Measurements from ENCODE around the gene UQCRHL. TPM values are rescaled to one million over a fixed set of nuclear protein-coding genes. Genes with fewer than 3 reads are reported as not detected.

The UQCRHL gene
- total RNA-seq, 1 experiment from 2014 or later, result 2.6 TPM

- Histone ChIP-seq H3K36me3 (ENCODE audit: control insufficient read depth, insufficient read depth, low read length) (no peaks in the 10 kb centered on the region), H3K4me3 (ENCODE audit: low read depth in 2 of 2, low read length in 2 of 2) (peak overlapping the region; percentile 65 to 91), H3K27me3 (ENCODE audit: control insufficient read depth, insufficient read depth, low read length) (no peaks in the 10 kb centered on the region), H3K9me3 (ENCODE audit: control insufficient read depth, insufficient read depth, low read depth, low read length) (no peaks in the 10 kb centered on the region), H3K27ac (ENCODE audit: low read length) (peak overlapping the region; percentile 95), H3K4me1 (ENCODE audit: control insufficient read depth, insufficient read depth, low read length) (peaks cover 27% of the 10 kb centered on the region)
- ChIA-PET POLR2A (interaction anchor here (0.5 to 2.0 kb wide), 12 partner anchors 9 to 393 kb away, joined by 3 to 23 read pairs (median 4); partner anchors contain the start of gene SPEN), CTCF (interaction anchor here (0.7 to 0.8 kb wide), 2 partner anchors 14 to 15 kb away, joined by 3 to 4 read pairs; no protein-coding TSS in a partner anchor)
- TF ChIP-seq POLR2AphosphoS5 (IDR thresholded peaks at IDR 0.05; ENCODE audit: low read depth, low read length), result peak; percentile 89
- TF ChIP-seq, protein P1, sequence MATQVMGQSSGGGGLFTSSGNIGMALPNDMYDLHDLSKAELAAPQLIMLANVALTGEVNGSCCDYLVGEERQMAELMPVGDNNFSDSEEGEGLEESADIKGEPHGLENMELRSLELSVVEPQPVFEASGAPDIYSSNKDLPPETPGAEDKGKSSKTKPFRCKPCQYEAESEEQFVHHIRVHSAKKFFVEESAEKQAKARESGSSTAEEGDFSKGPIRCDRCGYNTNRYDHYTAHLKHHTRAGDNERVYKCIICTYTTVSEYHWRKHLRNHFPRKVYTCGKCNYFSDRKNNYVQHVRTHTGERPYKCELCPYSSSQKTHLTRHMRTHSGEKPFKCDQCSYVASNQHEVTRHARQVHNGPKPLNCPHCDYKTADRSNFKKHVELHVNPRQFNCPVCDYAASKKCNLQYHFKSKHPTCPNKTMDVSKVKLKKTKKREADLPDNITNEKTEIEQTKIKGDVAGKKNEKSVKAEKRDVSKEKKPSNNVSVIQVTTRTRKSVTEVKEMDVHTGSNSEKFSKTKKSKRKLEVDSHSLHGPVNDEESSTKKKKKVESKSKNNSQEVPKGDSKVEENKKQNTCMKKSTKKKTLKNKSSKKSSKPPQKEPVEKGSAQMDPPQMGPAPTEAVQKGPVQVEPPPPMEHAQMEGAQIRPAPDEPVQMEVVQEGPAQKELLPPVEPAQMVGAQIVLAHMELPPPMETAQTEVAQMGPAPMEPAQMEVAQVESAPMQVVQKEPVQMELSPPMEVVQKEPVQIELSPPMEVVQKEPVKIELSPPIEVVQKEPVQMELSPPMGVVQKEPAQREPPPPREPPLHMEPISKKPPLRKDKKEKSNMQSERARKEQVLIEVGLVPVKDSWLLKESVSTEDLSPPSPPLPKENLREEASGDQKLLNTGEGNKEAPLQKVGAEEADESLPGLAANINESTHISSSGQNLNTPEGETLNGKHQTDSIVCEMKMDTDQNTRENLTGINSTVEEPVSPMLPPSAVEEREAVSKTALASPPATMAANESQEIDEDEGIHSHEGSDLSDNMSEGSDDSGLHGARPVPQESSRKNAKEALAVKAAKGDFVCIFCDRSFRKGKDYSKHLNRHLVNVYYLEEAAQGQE (IDR thresholded peaks at IDR 0.05; ENCODE audit: insufficient read depth in 1 of 2, low read depth in 2 of 2, low read length in 1 of 2), result no peak; a peak in 1 of 4 replicates
- peak; percentile 100 for TF ChIP-seq TCF7L2 (IDR thresholded peaks at IDR 0.05; ENCODE audit: low read depth, low read length)
- peak; percentile 71; the same call in 1 of the 2 replicates for TF ChIP-seq SIN3A (IDR thresholded peaks at IDR 0.05; ENCODE audit: borderline replicate concordance, insufficient read depth, low read depth, low read length)
- TF ChIP-seq, protein P2, sequence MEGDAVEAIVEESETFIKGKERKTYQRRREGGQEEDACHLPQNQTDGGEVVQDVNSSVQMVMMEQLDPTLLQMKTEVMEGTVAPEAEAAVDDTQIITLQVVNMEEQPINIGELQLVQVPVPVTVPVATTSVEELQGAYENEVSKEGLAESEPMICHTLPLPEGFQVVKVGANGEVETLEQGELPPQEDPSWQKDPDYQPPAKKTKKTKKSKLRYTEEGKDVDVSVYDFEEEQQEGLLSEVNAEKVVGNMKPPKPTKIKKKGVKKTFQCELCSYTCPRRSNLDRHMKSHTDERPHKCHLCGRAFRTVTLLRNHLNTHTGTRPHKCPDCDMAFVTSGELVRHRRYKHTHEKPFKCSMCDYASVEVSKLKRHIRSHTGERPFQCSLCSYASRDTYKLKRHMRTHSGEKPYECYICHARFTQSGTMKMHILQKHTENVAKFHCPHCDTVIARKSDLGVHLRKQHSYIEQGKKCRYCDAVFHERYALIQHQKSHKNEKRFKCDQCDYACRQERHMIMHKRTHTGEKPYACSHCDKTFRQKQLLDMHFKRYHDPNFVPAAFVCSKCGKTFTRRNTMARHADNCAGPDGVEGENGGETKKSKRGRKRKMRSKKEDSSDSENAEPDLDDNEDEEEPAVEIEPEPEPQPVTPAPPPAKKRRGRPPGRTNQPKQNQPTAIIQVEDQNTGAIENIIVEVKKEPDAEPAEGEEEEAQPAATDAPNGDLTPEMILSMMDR (IDR thresholded peaks at IDR 0.05), result no peak
- no TSS peak for BruUV-seq (replicated peaks)
- ATAC-seq (peak; percentile 85), DNase-seq (ENCODE audit: low read depth, low spot score) (peak; percentile 90)
- intact Hi-C loops (cut with micrococcal nuclease; ENCODE audit: unreplicated experiment), result no loop called here
- in situ Hi-C loops (cut with HindIII; ENCODE audit: low pct_unique_long_range_greater_than_20kb, low sequenced_read_pairs), result no loop called here
Observed at GRCh38 chr1:15834406-15835204, 27.2 kb upstream of the UQCRHL start.

- Histone ChIP-seq H3K27me3 (ENCODE audit: control insufficient read depth, insufficient read depth, low read length) (no peaks in the 10 kb centered on the region), H3K4me3 (ENCODE audit: low read depth in 2 of 2, low read length in 2 of 2) (peak overlapping the region; percentile 65 to 91), H3K4me1 (ENCODE audit: control insufficient read depth, insufficient read depth, low read length) (peaks cover 27% of the 10 kb centered on the region), H3K36me3 (ENCODE audit: control insufficient read depth, insufficient read depth, low read length) (no peaks in the 10 kb centered on the region), H3K27ac (ENCODE audit: low read length) (peak overlapping the region; percentile 95), H3K9me3 (ENCODE audit: control insufficient read depth, insufficient read depth, low read depth, low read length) (no peaks in the 10 kb centered on the region)
- POLR2A ChIA-PET, result interaction anchor here (0.6 to 2.0 kb wide), 9 partner anchors 9 to 52 kb away, joined by 3 to 23 read pairs (median 5); partner anchors contain the start of gene SPEN
- in situ Hi-C loops (cut with HindIII; ENCODE audit: low pct_unique_long_range_greater_than_20kb, low sequenced_read_pairs), result no loop called here
- DNase-seq (ENCODE audit: low read depth, low spot score), result no peak
- TF ChIP-seq POLR2AphosphoS5 (IDR thresholded peaks at IDR 0.05; ENCODE audit: low read depth, low read length), result 0 out of 2 replicates have a peak, but pooled peaks have one; percentile 0
- TF ChIP-seq, protein P1 (IDR thresholded peaks at IDR 0.05; ENCODE audit: insufficient read depth in 1 of 2, low read depth in 2 of 2, low read length in 1 of 2), result no peak
- no peak for ATAC-seq
- intact Hi-C loops (cut with micrococcal nuclease; ENCODE audit: unreplicated experiment), result no loop called here
- CTCF ChIA-PET, result interaction anchor here (0.6 to 1.0 kb wide), 4 partner anchors 15 to 31 kb away, joined by 3 to 8 read pairs (median 5); no protein-coding TSS in a partner anchor
- BruUV-seq (replicated peaks), result TSS peak; percentile 81
Observed at GRCh38 chr1:15833842-15834405, 26.5 kb upstream of the UQCRHL start.

Measured in Panc1 (cell line).